Measurements from ENCODE around the gene ZDHHC13.

Gene ZDHHC13

GRCh38 chr11:19173964-19174638 lies 57.1 kb downstream of the ZDHHC13 start:
- no peak overlapping the region for H3K4me2 ChIP-seq (ENCODE audit: low read length)
- no peaks in the 10 kb centered on the region for H3K79me2 ChIP-seq (ENCODE audit: insufficient read depth, low read length)
- no peaks in the 10 kb centered on the region for H3K9me2 ChIP-seq (ENCODE audit: low read depth, low read length)
- no peak overlapping the region for H3K9ac ChIP-seq (ENCODE audit: low read length)
- H4K20me1 ChIP-seq (ENCODE audit: insufficient read depth, low read length), result no peaks in the 10 kb centered on the region
- H3K36me3 ChIP-seq (ENCODE audit: insufficient read depth, low read length), result peaks cover 66% of the 10 kb centered on the region
- H3K4me3 ChIP-seq (ENCODE audit: low read depth, low read length, poor library complexity, severe bottlenecking), result no peak overlapping the region
- no peak for TF ChIP-seq CTCF (IDR thresholded peaks at IDR 0.05; ENCODE audit: low read length)
- TF ChIP-seq EZH2 (IDR thresholded peaks at IDR 0.05; ENCODE audit: borderline replicate concordance, low read length), result no peak
- H3K27me3 ChIP-seq (ENCODE audit: insufficient read depth, low read length), result no peaks in the 10 kb centered on the region
- H3F3A ChIP-seq (ENCODE audit: insufficient read depth, low read length), result no peaks in the 10 kb centered on the region
- H3K9me3 ChIP-seq (ENCODE audit: low read length), result no peaks in the 10 kb centered on the region
- H2AFZ ChIP-seq (ENCODE audit: low read length), result no peak overlapping the region
- no peak overlapping the region for H3K27ac ChIP-seq (ENCODE audit: low read depth, low read length, poor library complexity, severe bottlenecking)
- H3K4me1 ChIP-seq (ENCODE audit: insufficient read depth, low read length, severe bottlenecking), result no peaks in the 10 kb centered on the region

- H3K4me3 ChIP-seq (ENCODE audit: low read depth, low read length, poor library complexity, severe bottlenecking), result no peak overlapping the region
- no peaks in the 10 kb centered on the region for H3K9me3 ChIP-seq (ENCODE audit: low read length)
- H2AFZ ChIP-seq (ENCODE audit: low read length), result no peak overlapping the region
- H3K36me3 ChIP-seq (ENCODE audit: insufficient read depth, low read length), result peaks cover 48% of the 10 kb centered on the region
- no peaks in the 10 kb centered on the region for H3F3A ChIP-seq (ENCODE audit: insufficient read depth, low read length)
- H3K79me2 ChIP-seq (ENCODE audit: insufficient read depth, low read length), result no peaks in the 10 kb centered on the region
- no peak overlapping the region for H3K4me2 ChIP-seq (ENCODE audit: low read length)
- no peaks in the 10 kb centered on the region for H4K20me1 ChIP-seq (ENCODE audit: insufficient read depth, low read length)
- H3K27me3 ChIP-seq (ENCODE audit: insufficient read depth, low read length), result no peaks in the 10 kb centered on the region
- H3K9me2 ChIP-seq (ENCODE audit: low read depth, low read length), result no peaks in the 10 kb centered on the region
- H3K4me1 ChIP-seq (ENCODE audit: insufficient read depth, low read length, severe bottlenecking), result no peaks in the 10 kb centered on the region
- H3K9ac ChIP-seq (ENCODE audit: low read length), result no peak overlapping the region
- H3K27ac ChIP-seq (ENCODE audit: low read depth, low read length, poor library complexity, severe bottlenecking), result no peak overlapping the region
- TF ChIP-seq CTCF (IDR thresholded peaks at IDR 0.05; ENCODE audit: low read length) (no peak), EZH2 (IDR thresholded peaks at IDR 0.05; ENCODE audit: borderline replicate concordance, low read length) (no peak)
Observed at GRCh38 chr11:19176629-19177186, 59.7 kb downstream of the ZDHHC13 start.

GRCh38 chr11:19181531-19182261 lies 64.7 kb downstream of the ZDHHC13 start:
- no peak for TF ChIP-seq CTCF (IDR thresholded peaks at IDR 0.05; ENCODE audit: low read length)
- TF ChIP-seq EZH2 (IDR thresholded peaks at IDR 0.05; ENCODE audit: borderline replicate concordance, low read length), result no peak
- no peaks in the 10 kb centered on the region for H3F3A ChIP-seq (ENCODE audit: insufficient read depth, low read length)
- peaks cover 10% of the 10 kb centered on the region; the same call in 1 of the 2 replicates for H3K36me3 ChIP-seq (ENCODE audit: insufficient read depth, low read length)
- no peaks in the 10 kb centered on the region for H4K20me1 ChIP-seq (ENCODE audit: insufficient read depth, low read length)
- H2AFZ ChIP-seq (ENCODE audit: low read length), result no peak overlapping the region
- H3K9ac ChIP-seq (ENCODE audit: low read length), result no peak overlapping the region
- H3K27ac ChIP-seq (ENCODE audit: low read depth, low read length, poor library complexity, severe bottlenecking), result no peak overlapping the region
- H3K4me3 ChIP-seq (ENCODE audit: low read depth, low read length, poor library complexity, severe bottlenecking), result no peak overlapping the region
- no peak overlapping the region for H3K4me2 ChIP-seq (ENCODE audit: low read length)
- no peaks in the 10 kb centered on the region for H3K9me2 ChIP-seq (ENCODE audit: low read depth, low read length)
- H3K9me3 ChIP-seq (ENCODE audit: low read length), result no peaks in the 10 kb centered on the region
- H3K4me1 ChIP-seq (ENCODE audit: insufficient read depth, low read length, severe bottlenecking), result no peaks in the 10 kb centered on the region
- H3K27me3 ChIP-seq (ENCODE audit: insufficient read depth, low read length), result no peaks in the 10 kb centered on the region
- H3K79me2 ChIP-seq (ENCODE audit: insufficient read depth, low read length), result no peaks in the 10 kb centered on the region

Data from OCI-LY1 (cell line).